Trophoblast cell (in vitro differentiated cells and primary cell): ENCODE measurements around the gene FRAS1.

Source experiments
- DNase-seq, 2 donors: peaks; one replicate each; pipeline ENCODE4 v3.0.0-alpha.2; 2016
- H2AFZ ChIP-seq: 2 replicates; pipeline ENCODE4 v1.6.1; 2013; ENCODE audit warnings: low read length, moderate library complexity, mild to moderate bottlenecking; ENCODE audit not compliant: insufficient read depth, poor library complexity
- H2AK5ac ChIP-seq: 2 replicates; pipeline ENCODE4 v1.6.1; 2013; ENCODE audit warnings: mild to moderate bottlenecking, low read length
- H2BK120ac ChIP-seq: 2 replicates; pipeline ENCODE4 v1.6.1; 2013; ENCODE audit warnings: low read length, mild to moderate bottlenecking, moderate library complexity; ENCODE audit not compliant: insufficient read depth, poor library complexity
- H2BK12ac ChIP-seq: 2 replicates; pipeline ENCODE4 v1.6.1; 2013; ENCODE audit warnings: mild to moderate bottlenecking, low read length, moderate library complexity
- H2BK5ac ChIP-seq: 2 replicates; pipeline ENCODE4 v1.6.1; 2013; ENCODE audit warnings: low read length, low read depth, moderate library complexity, mild to moderate bottlenecking; ENCODE audit not compliant: poor library complexity
- H3K14ac ChIP-seq: 2 replicates; pipeline ENCODE4 v1.6.1; 2013; ENCODE audit warnings: mild to moderate bottlenecking, low read length
- H3K18ac ChIP-seq: 2 replicates; pipeline ENCODE4 v1.6.1; 2013; ENCODE audit warnings: mild to moderate bottlenecking, low read length
- H3K23ac ChIP-seq: 2 replicates; pipeline ENCODE4 v1.6.1; 2013; ENCODE audit warnings: low read length
- H3K27ac ChIP-seq: 2 replicates; pipeline ENCODE4 v1.5.1; 2013; ENCODE audit warnings: low read depth, mild to moderate bottlenecking, inconsistent platforms, low read length, moderate library complexity
- H3K27me3 ChIP-seq: 2 replicates; pipeline ENCODE4 v1.6.1; 2013; ENCODE audit warnings: inconsistent platforms, mild to moderate bottlenecking, low read length, moderate library complexity; ENCODE audit not compliant: insufficient read depth
- H3K36me3 ChIP-seq, 2 experiments: 1 replicate in 1 of 2; 2 replicates in 1 of 2; pipeline ENCODE4 v1.6.1; 2013; ENCODE audit warnings: low read length in 2 of 2, mild to moderate bottlenecking in 2 of 2, moderate library complexity in 1 of 2; ENCODE audit not compliant: insufficient read depth in 2 of 2, control insufficient read depth in 1 of 2
- H3K4ac ChIP-seq: 2 replicates; pipeline ENCODE4 v1.6.1; 2013; ENCODE audit warnings: low read depth, mild to moderate bottlenecking, low read length, moderate library complexity
- H3K4me1 ChIP-seq, 2 experiments: 1 replicate in 1 of 2; 2 replicates in 1 of 2; pipeline ENCODE4 v1.6.1; 2013; ENCODE audit warnings: low read length in 2 of 2, mild to moderate bottlenecking in 2 of 2, moderate library complexity in 1 of 2; ENCODE audit not compliant: insufficient read depth in 2 of 2, control insufficient read depth in 1 of 2
- H3K4me2 ChIP-seq: 2 replicates; pipeline ENCODE4 v1.6.1; 2013; ENCODE audit warnings: inconsistent platforms, mild to moderate bottlenecking, low read length, moderate library complexity
- H3K4me3 ChIP-seq: 2 replicates; pipeline ENCODE4 v1.5.1; 2013; ENCODE audit warnings: mild to moderate bottlenecking, low read depth, low read length, inconsistent platforms
- H3K79me1 ChIP-seq: one replicate; pipeline ENCODE4 v1.6.1; 2013; ENCODE audit warnings: low read length
- H3K79me2 ChIP-seq: 2 replicates; pipeline ENCODE4 v1.6.1; 2013; ENCODE audit warnings: low read length, mild to moderate bottlenecking; ENCODE audit not compliant: control insufficient read depth, insufficient read depth, poor library complexity
- H3K9ac ChIP-seq: 2 replicates; pipeline ENCODE4 v1.6.1; 2013; ENCODE audit warnings: mild to moderate bottlenecking, low read length
- H3K9me3 ChIP-seq: 2 replicates; pipeline ENCODE4 v1.6.1; 2013; ENCODE audit warnings: low read depth, mild to moderate bottlenecking, control low read depth, inconsistent platforms, low read length; ENCODE audit not compliant: insufficient read depth
- H4K12ac ChIP-seq: 2 replicates; pipeline ENCODE4 v1.6.1; 2013; ENCODE audit warnings: low read depth, mild to moderate bottlenecking, low read length, moderate library complexity
- H4K8ac ChIP-seq: 2 replicates; pipeline ENCODE4 v1.6.1; 2013; ENCODE audit warnings: low read depth, mild to moderate bottlenecking, low read length, moderate library complexity
- H4K91ac ChIP-seq: one replicate; pipeline ENCODE4 v1.6.1; 2013; ENCODE audit warnings: low read depth, mild to moderate bottlenecking, low read length, moderate library complexity
- WGBS: extraction: QIAGEN DNeasy Blood & Tissue Kit; methylation state at CpG from one replicate; pipeline ENCODE4 v1.1.7; 2013; ENCODE audit warnings: missing lambda C conversion rate; ENCODE audit not compliant: insufficient read length, insufficient coverage; ENCODE audit errors: extremely low coverage; 5-methylcytosine and 5-hydroxymethylcytosine counted together

FRAS1 gene

DNA sequence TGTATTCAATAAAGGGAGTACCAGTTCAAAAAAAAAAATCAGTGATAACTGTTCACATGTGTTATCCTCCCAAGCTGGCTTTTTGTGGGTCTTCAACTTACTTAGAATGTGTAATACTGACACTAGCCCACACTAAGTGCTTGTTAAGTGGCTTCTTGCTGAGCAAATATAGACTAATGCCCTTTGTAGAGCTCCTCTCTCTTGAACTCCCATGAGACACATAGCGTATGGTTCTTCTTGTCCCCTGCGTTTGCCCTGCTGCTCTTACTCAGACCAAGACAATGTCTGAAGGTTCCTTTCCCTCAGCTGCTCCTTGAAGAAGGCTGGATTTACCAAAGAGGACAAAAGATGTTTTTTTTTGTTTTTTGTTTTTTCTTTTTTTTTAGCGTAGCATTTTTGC, 110.9 kb downstream of the FRAS1 start:
- Histone ChIP-seq H3K4me3 (no peak overlapping the region), H3K36me3 (no peaks in the 10 kb centered on the region), H3K4me1 (peaks cover 11 to 14% of the 10 kb centered on the region in 2 experiments), H3K9me3 (no peaks in the 10 kb centered on the region), H2BK12ac (no peak overlapping the region), H3K4ac (no peak overlapping the region), H3K14ac (no peak overlapping the region), H3K79me1 (peaks cover 7% of the 10 kb centered on the region), H3K23ac (no peak overlapping the region), H2AFZ (no peak overlapping the region), H4K91ac (no peak overlapping the region), H3K4me2 (no peak overlapping the region), H2AK5ac (no peak overlapping the region), H3K18ac (no peak overlapping the region), H4K12ac (no peak overlapping the region), H3K27ac (no peak overlapping the region), H3K27me3 (no peaks in the 10 kb centered on the region), H2BK5ac (no peak overlapping the region), H2BK120ac (no peak overlapping the region), H3K79me2 (no peaks in the 10 kb centered on the region), H3K9ac (no peak overlapping the region), H4K8ac (no peak overlapping the region)
- WGBS: no CpG with 5 or more reads among the region's 3 CpGs
- DNase-seq: no peak

DNA sequence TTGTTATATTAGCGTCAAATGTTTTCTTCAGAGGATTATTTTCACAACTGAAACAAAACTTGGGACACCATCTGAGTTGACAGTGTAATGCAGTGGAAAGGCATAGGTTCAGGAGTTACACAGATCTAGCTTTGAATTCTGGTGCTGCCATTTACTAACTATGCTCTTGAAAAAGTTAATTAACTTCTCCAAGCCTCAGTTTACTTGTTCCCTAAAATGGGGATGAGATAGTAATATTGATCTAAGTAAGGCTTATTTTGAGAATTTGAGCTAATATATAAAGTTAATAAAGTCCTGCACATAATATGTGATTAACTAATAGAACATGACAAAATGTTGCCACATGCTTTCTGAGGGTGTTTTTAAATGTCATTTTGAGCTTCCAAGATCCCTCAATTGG, 112.6 kb downstream of the FRAS1 start:
- H2BK120ac ChIP-seq: no peak overlapping the region
- H4K12ac ChIP-seq: no peak overlapping the region
- H3K79me1 ChIP-seq: peaks cover 3% of the 10 kb centered on the region
- H2BK5ac ChIP-seq: no peak overlapping the region
- no peak overlapping the region for H3K9ac ChIP-seq
- no peak overlapping the region for H3K4me2 ChIP-seq
- no peak overlapping the region for H3K18ac ChIP-seq
- H3K79me2 ChIP-seq: no peaks in the 10 kb centered on the region
- H3K36me3 ChIP-seq: no peaks in the 10 kb centered on the region
- no peak overlapping the region for H4K8ac ChIP-seq
- no peak overlapping the region for H2AFZ ChIP-seq
- H3K27ac ChIP-seq: no peak overlapping the region
- H3K23ac ChIP-seq: no peak overlapping the region
- no peak overlapping the region for H2AK5ac ChIP-seq
- WGBS: no CpG with 5 or more reads among the region's 1 CpG
- no peak for DNase-seq
- no peak overlapping the region for H3K4ac ChIP-seq
- peaks cover 8 to 11% of the 10 kb centered on the region in 2 experiments for H3K4me1 ChIP-seq
- no peak overlapping the region for H4K91ac ChIP-seq
- no peaks in the 10 kb centered on the region for H3K27me3 ChIP-seq
- H3K9me3 ChIP-seq: no peaks in the 10 kb centered on the region
- no peak overlapping the region for H3K4me3 ChIP-seq
- H3K14ac ChIP-seq: no peak overlapping the region
- no peak overlapping the region for H2BK12ac ChIP-seq

DNA sequence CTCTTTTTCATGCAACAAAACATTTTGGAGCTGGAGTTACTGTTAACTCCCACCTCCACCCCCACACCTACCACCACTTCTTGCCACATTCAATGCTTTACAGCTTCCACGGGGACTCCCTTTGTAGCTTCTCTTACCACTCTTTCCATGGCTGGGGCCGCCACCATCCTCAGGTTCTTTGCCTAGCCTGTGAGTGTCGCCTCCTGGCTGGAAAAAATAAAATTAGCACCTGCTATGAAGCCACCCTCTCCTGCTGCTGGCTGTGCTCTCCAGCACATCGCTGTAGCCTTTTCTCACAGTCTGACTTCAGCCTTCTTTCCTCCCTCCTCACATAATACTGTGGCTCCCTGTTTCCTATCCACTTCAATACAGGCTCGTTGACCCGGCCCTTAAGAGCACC, 114.4 kb downstream of the FRAS1 start:
- Histone ChIP-seq H2AK5ac (no peak overlapping the region), H3K23ac (no peak overlapping the region), H4K12ac (no peak overlapping the region), H3K27me3 (no peaks in the 10 kb centered on the region), H3K79me1 (peaks cover 3% of the 10 kb centered on the region), H3K36me3 (peaks cover 0 to 2% of the 10 kb centered on the region in 2 experiments), H3K4me1 (peaks cover 13 to 20% of the 10 kb centered on the region in 2 experiments), H3K27ac (no peak overlapping the region), H4K91ac (no peak overlapping the region), H3K4me2 (no peak overlapping the region), H2BK12ac (no peak overlapping the region), H3K4ac (no peak overlapping the region), H3K14ac (no peak overlapping the region), H2BK5ac (no peak overlapping the region), H3K9ac (no peak overlapping the region), H2BK120ac (peak overlapping the region; percentile 25), H3K9me3 (no peaks in the 10 kb centered on the region), H2AFZ (no peak overlapping the region), H3K18ac (no peak overlapping the region), H3K79me2 (no peaks in the 10 kb centered on the region), H3K4me3 (no peak overlapping the region), H4K8ac (no peak overlapping the region)
- no peak for DNase-seq
- WGBS: no CpG with 5 or more reads among the region's 6 CpGs

DNA sequence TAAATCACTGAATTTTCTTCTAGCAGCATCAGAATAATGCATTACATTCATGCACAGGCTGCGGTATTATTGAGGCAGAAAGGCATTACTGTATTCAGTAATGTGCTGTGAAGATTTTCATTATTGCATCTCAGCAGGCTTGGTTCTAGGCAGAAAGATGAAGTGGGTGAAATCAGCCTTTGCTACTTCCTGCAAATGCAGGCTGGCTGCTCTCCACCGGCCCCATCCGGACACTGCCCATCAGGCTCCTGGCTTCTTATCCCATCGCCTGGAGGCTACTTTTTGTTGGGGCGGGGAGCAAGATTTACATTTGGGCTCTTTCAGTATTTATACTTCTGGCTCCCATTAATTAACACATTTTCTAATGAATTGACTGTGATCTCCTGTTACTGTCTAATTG, 117.8 kb downstream of the FRAS1 start:
- no peak for DNase-seq
- no CpG with 5 or more reads among the region's 5 CpGs for WGBS
- no peak overlapping the region for H3K4me3 ChIP-seq
- no peak overlapping the region for H3K23ac ChIP-seq
- no peak overlapping the region for H2AFZ ChIP-seq
- no peak overlapping the region for H2BK120ac ChIP-seq
- peaks cover 18 to 29% of the 10 kb centered on the region in 2 experiments for H3K4me1 ChIP-seq
- H2AK5ac ChIP-seq: no peak overlapping the region
- H4K8ac ChIP-seq: no peak overlapping the region
- no peak overlapping the region for H4K91ac ChIP-seq
- no peak overlapping the region for H2BK12ac ChIP-seq
- no peak overlapping the region for H3K18ac ChIP-seq
- H3K27me3 ChIP-seq: no peaks in the 10 kb centered on the region
- H3K9me3 ChIP-seq: no peaks in the 10 kb centered on the region
- no peak overlapping the region for H2BK5ac ChIP-seq
- no peak overlapping the region for H3K4me2 ChIP-seq
- H3K14ac ChIP-seq: no peak overlapping the region
- H3K27ac ChIP-seq: no peak overlapping the region
- peaks cover 0 to 2% of the 10 kb centered on the region in 2 experiments for H3K36me3 ChIP-seq
- H3K4ac ChIP-seq: no peak overlapping the region
- peaks cover 3% of the 10 kb centered on the region for H3K79me1 ChIP-seq
- no peak overlapping the region for H3K9ac ChIP-seq
- H4K12ac ChIP-seq: no peak overlapping the region
- H3K79me2 ChIP-seq: peaks cover 1% of the 10 kb centered on the region
